GM18499 (cell line): Measurements from ENCODE around the gene LRRC3.

Experiments used
- ATAC-seq: cut with Tn5 transposase; IDR thresholded peaks from one replicate; pipeline ENCODE4 v1.9.1; 2021; ENCODE audit warnings: moderate number of reproducible peaks; ENCODE audit not compliant: insufficient read depth, unreplicated experiment

LRRC3 gene

GRCh38 chr21:44455524-44456213 is 359 bp downstream of the LRRC3 start:
- ATAC-seq: no peak

- no peak for ATAC-seq
Observed at GRCh38 chr21:44456214-44456914, 1.1 kb downstream of the LRRC3 start.

GRCh38 chr21:44456915-44457736 is 1.8 kb downstream of the LRRC3 start:
- ATAC-seq: no peak

GRCh38 chr21:44458971-44459711 is 3.8 kb downstream of the LRRC3 start:
- no peak for ATAC-seq

- ATAC-seq: no peak
Observed at GRCh38 chr21:44459712-44460440, 4.6 kb downstream of the LRRC3 start.

- no peak for ATAC-seq
Observed at GRCh38 chr21:44460441-44460755, 5.1 kb downstream of the LRRC3 start.

GRCh38 chr21:44461005-44461404 is 5.7 kb downstream of the LRRC3 start:
- ATAC-seq: no peak

- ATAC-seq: no peak
Observed at GRCh38 chr21:44461464-44462001, 6.2 kb downstream of the LRRC3 start.

GRCh38 chr21:44462086-44462833 is 7.0 kb downstream of the LRRC3 start:
- ATAC-seq: no peak

GRCh38 chr21:44462834-44463200 is 7.5 kb downstream of the LRRC3 start:
- ATAC-seq: no peak

- ATAC-seq: no peak
Observed at GRCh38 chr21:44463724-44464123, 8.4 kb downstream of the LRRC3 start.

- no peak for ATAC-seq
Observed at GRCh38 chr21:44464351-44464750, 9.0 kb downstream of the LRRC3 start.

- ATAC-seq: no peak
Observed at GRCh38 chr21:44466351-44466954, 11.1 kb downstream of the LRRC3 start.

GRCh38 chr21:44466996-44467858 is 11.9 kb downstream of the LRRC3 start:
- no peak for ATAC-seq

GRCh38 chr21:44467859-44468195 is 12.5 kb downstream of the LRRC3 start:
- no peak for ATAC-seq

GRCh38 chr21:44471341-44471740 is 16.0 kb downstream of the LRRC3 start:
- ATAC-seq: no peak

GRCh38 chr21:44471996-44472395 is 16.7 kb downstream of the LRRC3 start:
- ATAC-seq: no peak
